DND-41 (cell line): Measurements from ENCODE around the gene TMEM9B.

Experiments
- EZH2 ChIP-seq: IDR thresholded peaks from 3 replicates; pipeline ENCODE4 v1.6.1; 2012; ENCODE audit warnings: borderline replicate concordance, low read depth, mild to moderate bottlenecking, moderate library complexity, low read length, inconsistent platforms; ENCODE audit not compliant: severe bottlenecking
- TF ChIP-seq, protein P1 (sequence below): IDR thresholded peaks from 2 replicates; pipeline ENCODE4 v1.5.1; 2012; ENCODE audit warnings: borderline replicate concordance, low read length, moderate library complexity, mild to moderate bottlenecking; ENCODE audit not compliant: poor library complexity, severe bottlenecking; ENCODE audit errors: extremely low read depth

DNA sequence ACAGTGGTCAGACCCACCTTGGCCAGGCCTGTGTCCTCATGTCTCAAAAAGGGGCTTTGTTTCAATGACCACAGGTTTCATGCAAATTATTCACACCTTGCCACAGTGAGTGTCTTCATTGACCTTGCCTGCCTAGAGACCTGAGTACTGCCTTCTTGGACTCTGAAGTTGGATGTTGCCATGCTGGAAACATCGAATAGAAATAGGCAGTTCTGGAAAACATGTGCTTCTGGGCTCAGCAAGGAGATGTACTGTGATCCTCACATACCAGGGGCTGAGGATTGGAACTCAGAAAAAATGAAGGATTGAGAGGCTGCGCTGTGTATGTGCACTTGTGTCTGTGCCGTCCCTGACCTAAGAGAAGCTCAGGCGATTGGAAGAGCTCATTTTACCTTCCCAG lies 49.1 kb upstream of the TMEM9B start:
- TF ChIP-seq, protein P1, sequence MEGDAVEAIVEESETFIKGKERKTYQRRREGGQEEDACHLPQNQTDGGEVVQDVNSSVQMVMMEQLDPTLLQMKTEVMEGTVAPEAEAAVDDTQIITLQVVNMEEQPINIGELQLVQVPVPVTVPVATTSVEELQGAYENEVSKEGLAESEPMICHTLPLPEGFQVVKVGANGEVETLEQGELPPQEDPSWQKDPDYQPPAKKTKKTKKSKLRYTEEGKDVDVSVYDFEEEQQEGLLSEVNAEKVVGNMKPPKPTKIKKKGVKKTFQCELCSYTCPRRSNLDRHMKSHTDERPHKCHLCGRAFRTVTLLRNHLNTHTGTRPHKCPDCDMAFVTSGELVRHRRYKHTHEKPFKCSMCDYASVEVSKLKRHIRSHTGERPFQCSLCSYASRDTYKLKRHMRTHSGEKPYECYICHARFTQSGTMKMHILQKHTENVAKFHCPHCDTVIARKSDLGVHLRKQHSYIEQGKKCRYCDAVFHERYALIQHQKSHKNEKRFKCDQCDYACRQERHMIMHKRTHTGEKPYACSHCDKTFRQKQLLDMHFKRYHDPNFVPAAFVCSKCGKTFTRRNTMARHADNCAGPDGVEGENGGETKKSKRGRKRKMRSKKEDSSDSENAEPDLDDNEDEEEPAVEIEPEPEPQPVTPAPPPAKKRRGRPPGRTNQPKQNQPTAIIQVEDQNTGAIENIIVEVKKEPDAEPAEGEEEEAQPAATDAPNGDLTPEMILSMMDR: no peak
- no peak for TF ChIP-seq EZH2
